ENCODE results near the gene ZNF630. TPM values are rescaled to one million over a fixed set of nuclear protein-coding genes. Genes with fewer than 3 reads are reported as not detected.

ZNF630 gene
- total and polyA plus RNA-seq, 4 donors, result 0.98 to 6.7 (median 2.0) TPM

GRCh38 chrX:48058621-48059295 lies 12.7 kb downstream of the ZNF630 start:
- H3K4me3 ChIP-seq, result no peak overlapping the region
- ATAC-seq (ENCODE audit: insufficient read depth, low FRiP score) (no peak), DNase-seq (no peak)
- no peak overlapping the region for H3K27ac ChIP-seq (ENCODE audit: low read depth in 1 of 2, low read length in 1 of 2)
- H3K9ac ChIP-seq (ENCODE audit: insufficient read depth in 1 of 2, low read length in 2 of 2), result no peak overlapping the region
- H3K4me1 ChIP-seq (ENCODE audit: control insufficient read depth in 5 of 5, insufficient read depth in 5 of 5, low read length in 5 of 5), result no peaks in the 10 kb centered on the region
- 67 to 100% methylated on average over 2 of the region's 2 CpGs for WGBS, 2 donors
- H3K27me3 ChIP-seq (ENCODE audit: control insufficient read depth in 3 of 3, insufficient read depth in 3 of 3, low read length in 2 of 3), result no peaks in the 10 kb centered on the region
- peaks cover 0 to 10% (median 4%) of the 10 kb centered on the region in 4 donors for H3K9me3 ChIP-seq (ENCODE audit: control insufficient read depth in 4 of 4, insufficient read depth in 3 of 4, low read length in 3 of 4)
- TF ChIP-seq CTCF (IDR thresholded peaks at IDR 0.05; ENCODE audit: control extremely low read depth, extremely low read depth), result no peak
- H3K36me3 ChIP-seq (ENCODE audit: control insufficient read depth in 4 of 4, insufficient read depth in 4 of 4, low read length in 4 of 4), result peaks cover 2 to 17% (median 13%) of the 10 kb centered on the region in 4 donors

GRCh38 chrX:48046846-48047245 lies 24.6 kb downstream of the ZNF630 start:
- Histone ChIP-seq H3K27me3 (ENCODE audit: control insufficient read depth in 3 of 3, insufficient read depth in 3 of 3, low read length in 2 of 3) (no peaks in the 10 kb centered on the region), H3K36me3 (ENCODE audit: control insufficient read depth in 4 of 4, insufficient read depth in 4 of 4, low read length in 4 of 4) (no peaks in the 10 kb centered on the region), H3K4me3 (no peak overlapping the region), H3K9me3 (ENCODE audit: control insufficient read depth in 4 of 4, insufficient read depth in 3 of 4, low read length in 3 of 4) (peaks cover 0 to 2% (median 0%) of the 10 kb centered on the region in 4 donors), H3K27ac (ENCODE audit: low read depth in 1 of 2, low read length in 1 of 2) (no peak overlapping the region), H3K4me1 (ENCODE audit: control insufficient read depth in 5 of 5, insufficient read depth in 5 of 5, low read length in 5 of 5) (peaks cover 0 to 3% (median 0%) of the 10 kb centered on the region in 5 donors), H3K9ac (ENCODE audit: insufficient read depth in 1 of 2, low read length in 2 of 2) (no peak overlapping the region)
- WGBS, 2 donors, result 63 to 75% methylated on average over 5 of the region's 5 CpGs
- no peak for DNase-seq
- no peak for ATAC-seq (ENCODE audit: insufficient read depth, low FRiP score)
- TF ChIP-seq CTCF (IDR thresholded peaks at IDR 0.05; ENCODE audit: control extremely low read depth, extremely low read depth), result no peak

DNA sequence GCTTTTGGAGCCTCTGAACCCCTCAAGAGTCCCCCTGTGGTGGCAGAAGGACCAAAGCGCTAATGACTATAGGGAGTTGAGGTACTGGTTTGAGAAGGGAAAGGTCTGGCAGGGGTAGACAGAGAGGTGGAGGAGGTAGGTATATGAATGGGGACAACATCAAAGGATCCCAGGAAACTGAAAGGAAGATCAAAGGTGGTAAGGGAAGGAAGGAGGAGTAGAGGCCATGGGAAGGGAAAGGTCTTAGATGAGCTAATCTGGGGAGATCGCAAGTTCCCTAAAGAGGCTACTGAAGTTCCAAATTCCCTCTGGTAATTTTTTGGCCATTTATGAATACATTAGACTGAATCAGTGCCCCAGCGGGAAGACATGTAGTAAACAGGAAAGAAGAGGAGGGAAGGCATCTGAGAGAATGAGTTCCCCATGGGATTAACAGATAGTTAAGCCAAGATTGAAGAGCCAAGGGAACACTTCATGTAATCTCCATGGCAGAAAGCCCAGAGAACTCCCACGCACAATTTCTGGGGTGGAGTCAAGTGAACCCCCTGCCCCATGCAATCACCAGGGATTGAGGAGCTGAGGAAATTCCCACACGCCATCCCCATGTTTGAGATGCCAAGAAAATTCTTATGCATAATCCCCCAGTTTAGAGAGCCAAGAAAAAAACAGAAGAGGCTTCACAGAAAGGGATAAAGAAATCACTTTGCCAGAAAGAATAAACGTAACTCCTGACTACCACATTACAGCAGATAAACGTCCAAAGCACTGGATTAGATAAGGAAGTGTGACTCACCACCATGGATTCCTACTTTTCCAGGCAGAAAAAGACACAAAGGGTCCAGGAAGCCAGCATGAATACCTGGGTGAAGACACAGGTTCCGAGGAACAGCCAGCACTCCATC lies 25.8 kb downstream of the ZNF630 start:
- Histone ChIP-seq H3K4me3 (no peak overlapping the region), H3K4me1 (ENCODE audit: control insufficient read depth in 5 of 5, insufficient read depth in 5 of 5, low read length in 5 of 5) (peaks cover 0 to 3% (median 0%) of the 10 kb centered on the region in 5 donors), H3K9me3 (ENCODE audit: control insufficient read depth in 4 of 4, insufficient read depth in 3 of 4, low read length in 3 of 4) (peaks cover 0 to 2% (median 0%) of the 10 kb centered on the region in 4 donors), H3K9ac (ENCODE audit: insufficient read depth in 1 of 2, low read length in 2 of 2) (no peak overlapping the region), H3K36me3 (ENCODE audit: control insufficient read depth in 4 of 4, insufficient read depth in 4 of 4, low read length in 4 of 4) (no peaks in the 10 kb centered on the region), H3K27ac (ENCODE audit: low read depth in 1 of 2, low read length in 1 of 2) (peak overlapping the region in 1 of 2 donors; percentile 38), H3K27me3 (ENCODE audit: control insufficient read depth in 3 of 3, insufficient read depth in 3 of 3, low read length in 2 of 3) (no peaks in the 10 kb centered on the region)
- ATAC-seq (ENCODE audit: insufficient read depth, low FRiP score) (no peak), DNase-seq (peak; percentile 39 to 74 (median 55))
- WGBS, 2 donors, result 54 to 74% methylated on average over 8 of the region's 8 CpGs
- TF ChIP-seq CTCF (IDR thresholded peaks at IDR 0.05; ENCODE audit: control extremely low read depth, extremely low read depth), result no peak
